UCSD-AML1 (cell line): ENCODE data around the gene VGF.
"Not testable (repeated sequence)": the region's sequence is repeated elsewhere in the genome, so short reads cannot be mapped to it uniquely, and the experiment has no call there.

Experiments
- DNase-seq: peaks from one replicate; lab custom pipeline; 2025; ENCODE audit not compliant: unreplicated experiment; lab: John Stamatoyannopoulos, UW

The VGF gene

DNA sequence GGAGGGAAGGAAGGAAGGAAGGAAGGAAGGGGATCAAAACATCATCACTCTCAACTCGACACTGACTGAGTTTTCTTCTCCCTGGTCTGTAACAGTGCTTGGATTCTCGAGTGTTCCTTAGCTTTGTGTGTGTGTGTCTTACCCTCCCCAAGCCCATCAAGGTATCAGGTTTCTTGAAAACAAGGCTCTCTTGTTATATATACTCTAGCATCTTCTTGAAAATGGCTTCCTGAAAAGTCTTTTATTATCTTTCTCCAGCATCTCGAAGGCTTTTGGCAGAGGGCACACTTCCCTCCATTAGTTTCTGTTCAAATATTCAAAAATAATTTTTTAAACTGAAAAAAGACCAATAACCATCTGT, 25.1 kb downstream of the VGF start:
- no peak for DNase-seq

DNA sequence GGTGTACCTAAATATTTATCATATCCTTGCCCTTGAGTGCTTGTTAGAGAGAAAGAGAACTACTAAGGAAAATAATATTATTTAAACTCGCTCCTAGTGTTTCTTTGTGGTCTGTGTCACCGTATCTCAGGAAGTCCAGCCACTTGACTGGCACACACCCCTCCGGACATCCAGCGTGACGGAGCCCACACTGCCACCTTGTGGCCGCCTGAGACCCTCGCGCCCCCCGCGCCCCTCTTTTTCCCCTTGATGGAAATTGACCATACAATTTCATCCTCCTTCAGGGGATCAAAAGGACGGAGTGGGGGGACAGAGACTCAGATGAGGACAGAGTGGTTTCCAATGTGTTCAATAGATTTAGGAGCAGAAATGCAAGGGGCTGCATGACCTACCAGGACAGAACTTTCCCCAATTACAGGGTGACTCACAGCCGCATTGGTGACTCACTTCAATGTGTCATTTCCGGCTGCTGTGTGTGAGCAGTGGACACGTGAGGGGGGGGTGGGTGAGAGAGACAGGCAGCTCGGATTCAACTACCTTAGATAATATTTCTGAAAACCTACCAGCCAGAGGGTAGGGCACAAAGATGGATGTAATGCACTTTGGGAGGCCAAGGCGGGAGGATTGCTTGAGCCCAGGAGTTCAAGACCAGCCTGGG, 27.0 kb downstream of the VGF start:
- DNase-seq: peak; percentile 67

DNA sequence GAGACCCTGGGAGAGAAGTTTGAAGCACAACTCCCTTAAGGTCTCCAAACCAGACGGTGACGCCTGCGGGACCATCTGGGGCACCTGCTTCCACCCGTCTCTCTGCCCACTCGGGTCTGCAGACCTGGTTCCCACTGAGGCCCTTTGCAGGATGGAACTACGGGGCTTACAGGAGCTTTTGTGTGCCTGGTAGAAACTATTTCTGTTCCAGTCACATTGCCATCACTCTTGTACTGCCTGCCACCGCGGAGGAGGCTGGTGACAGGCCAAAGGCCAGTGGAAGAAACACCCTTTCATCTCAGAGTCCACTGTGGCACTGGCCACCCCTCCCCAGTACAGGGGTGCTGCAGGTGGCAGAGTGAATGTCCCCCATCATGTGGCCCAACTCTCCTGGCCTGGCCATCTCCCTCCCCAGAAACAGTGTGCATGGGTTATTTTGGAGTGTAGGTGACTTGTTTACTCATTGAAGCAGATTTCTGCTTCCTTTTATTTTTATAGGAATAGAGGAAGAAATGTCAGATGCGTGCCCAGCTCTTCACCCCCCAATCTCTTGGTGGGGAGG, 27.6 kb downstream of the VGF start:
- DNase-seq: no peak

DNA sequence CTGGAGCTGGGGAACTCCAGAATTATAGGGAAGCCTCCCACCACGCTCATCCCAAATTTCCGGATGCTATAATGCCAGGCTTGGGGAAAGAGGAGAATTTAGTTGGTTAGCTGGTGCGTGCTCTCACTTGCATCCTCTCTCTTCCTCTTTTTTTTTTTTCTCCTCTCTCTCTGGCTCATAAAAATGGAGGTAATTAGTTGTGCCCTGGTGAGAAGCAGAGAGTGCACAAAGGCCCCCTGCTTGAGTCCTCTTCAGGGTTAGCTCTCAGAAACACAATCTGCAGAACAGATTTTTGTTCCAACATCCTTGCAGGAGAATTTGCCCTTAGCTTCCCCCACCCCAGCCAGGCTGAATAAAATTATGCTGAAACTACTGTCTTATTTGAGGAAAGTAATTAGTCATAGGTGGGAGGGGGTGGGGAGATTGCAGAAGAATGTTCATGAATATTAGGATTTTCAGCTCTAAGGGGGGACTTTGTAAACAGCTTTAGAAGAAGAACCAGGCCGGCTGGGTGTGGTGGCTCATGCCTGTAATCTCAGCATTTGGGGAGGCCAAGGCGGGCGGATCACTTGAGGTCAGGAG, 30.9 kb downstream of the VGF start:
- no peak for DNase-seq

DNA sequence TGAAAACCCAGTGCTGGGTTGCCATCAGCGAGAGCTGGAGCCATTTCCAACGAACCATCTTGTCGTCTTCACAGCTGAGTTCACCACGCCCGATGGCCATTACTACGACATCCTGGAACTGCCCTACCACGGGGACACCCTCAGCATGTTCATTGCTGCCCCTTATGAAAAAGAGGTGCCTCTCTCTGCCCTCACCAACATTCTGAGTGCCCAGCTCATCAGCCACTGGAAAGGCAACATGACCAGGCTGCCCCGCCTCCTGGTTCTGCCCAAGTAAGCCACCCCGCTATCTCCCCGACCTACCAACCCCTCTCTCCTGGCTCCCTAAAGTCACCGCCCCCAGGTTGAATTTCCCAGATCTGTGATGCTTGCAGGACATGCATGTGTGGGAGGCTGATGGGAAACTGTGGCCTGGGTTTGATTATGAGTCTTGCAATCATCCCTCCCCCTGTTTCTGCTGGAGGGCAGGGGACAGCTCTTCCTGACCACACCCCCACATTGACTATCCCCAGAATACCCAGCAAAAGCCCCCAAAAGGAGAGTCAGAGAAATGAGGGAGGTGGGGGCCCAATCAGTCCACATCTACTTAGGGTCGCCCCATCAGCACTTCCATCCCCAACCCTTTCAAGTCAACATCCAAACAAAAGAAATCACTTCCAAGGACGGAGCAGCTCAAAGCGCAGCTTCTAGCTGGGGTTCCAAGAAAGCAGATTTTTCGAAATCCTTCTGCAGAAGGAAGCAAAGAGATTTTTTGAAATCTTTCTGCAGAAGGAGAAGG, 31.6 kb downstream of the VGF start:
- no peak for DNase-seq

DNA sequence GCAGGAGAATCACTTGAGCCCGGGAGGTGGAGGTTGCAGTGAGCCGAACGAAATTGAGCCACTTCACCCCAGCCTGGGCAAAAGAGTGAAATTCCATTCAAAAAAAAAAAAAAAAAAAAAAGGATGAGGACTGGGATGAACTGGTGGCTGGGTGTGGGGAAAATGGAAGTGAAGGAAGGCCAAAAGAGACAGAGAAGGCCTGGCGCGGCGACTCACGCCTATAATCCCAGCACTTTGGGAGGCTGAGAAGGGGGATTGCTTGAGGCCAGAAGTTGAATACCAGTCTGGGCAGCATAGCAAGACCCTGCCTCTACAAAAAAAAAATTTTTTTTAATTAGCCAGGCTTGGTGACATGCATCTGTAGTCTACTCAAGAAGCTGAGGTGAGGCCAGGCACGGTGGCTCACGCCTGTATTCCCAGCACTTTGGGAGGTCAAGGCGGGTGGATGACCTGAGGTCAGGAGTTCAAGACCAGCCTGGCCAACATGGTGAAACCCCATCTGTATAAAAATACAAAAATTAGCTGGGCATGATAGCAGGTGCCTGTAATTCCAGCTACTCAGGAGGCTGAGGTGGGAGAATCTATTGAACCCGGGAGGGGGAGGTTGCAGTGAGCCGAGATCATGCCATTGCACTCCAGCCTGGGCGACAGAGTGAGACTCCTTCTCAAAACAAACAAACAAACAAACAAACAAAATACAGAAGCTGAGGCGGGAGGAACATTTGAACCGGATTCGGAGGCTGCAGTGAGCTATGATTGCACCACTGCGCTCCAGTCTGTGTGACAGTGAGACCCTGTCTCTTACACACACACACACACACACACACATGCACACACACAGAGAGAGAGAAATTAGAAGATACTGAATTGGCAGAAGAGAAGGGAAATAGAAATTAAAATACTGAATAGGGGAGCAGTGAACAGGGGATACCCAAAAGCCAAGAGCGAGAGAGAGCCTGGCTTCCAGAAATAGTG, 32.5 kb downstream of the VGF start:
- not testable (repeated sequence) for DNase-seq

DNA sequence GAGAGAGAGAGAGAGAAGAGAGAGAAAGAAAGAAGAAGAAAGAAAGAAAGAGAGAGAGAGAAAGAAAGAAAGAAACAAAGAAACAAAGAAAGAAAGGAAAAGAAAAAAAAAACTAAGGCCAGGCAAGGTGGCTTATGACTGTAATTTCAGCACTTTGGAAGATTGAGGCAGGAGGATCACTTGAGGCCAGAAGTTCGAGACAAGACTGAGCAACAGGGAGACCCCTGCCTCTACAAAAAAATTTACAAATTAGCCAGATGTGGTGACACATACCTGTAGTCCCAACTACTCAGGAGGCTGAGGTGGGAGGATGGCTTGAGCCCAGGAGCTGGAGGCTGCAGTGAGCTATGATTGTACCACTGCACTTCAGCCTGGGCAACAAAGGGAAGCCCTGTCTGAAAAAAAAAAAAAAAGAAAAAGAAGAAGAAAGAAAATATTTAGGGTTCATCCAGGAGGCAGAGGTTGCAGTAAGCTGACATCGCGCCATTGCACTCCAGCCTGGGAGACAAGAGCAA, 35.7 kb downstream of the VGF start:
- no peak for DNase-seq

DNA sequence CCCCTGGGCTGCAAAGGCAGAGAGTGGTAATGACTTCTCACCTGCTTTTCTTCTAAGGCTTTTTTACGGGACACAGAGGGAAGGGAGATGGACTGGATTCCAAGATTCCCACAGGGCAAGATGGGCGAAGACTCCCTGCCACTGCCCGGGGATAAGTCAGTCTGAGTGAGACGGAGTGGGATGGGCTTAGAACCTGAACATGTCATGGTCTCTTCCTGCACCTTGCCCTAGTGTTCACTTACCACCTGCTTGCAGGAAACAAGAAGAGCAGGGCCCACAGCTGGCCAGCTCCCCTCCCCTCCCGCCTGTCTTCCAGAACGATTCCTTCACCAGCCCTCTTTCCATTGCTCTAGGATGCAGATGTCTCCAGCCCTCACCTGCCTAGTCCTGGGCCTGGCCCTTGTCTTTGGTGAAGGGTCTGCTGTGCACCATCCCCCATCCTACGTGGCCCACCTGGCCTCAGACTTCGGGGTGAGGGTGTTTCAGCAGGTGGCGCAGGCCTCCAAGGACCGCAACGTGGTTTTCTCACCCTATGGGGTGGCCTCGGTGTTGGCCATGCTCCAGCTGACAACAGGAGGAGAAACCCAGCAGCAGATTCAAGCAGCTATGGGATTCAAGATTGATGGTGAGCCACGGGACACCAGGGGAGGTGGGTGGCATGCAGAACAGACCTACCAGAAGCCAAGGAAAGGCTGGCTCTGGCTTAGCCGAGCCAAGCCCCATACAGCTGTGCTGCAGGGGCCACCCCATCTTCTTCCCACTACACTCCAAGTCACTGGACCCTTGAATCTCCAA, 37.1 kb downstream of the VGF start:
- DNase-seq: no peak

DNA sequence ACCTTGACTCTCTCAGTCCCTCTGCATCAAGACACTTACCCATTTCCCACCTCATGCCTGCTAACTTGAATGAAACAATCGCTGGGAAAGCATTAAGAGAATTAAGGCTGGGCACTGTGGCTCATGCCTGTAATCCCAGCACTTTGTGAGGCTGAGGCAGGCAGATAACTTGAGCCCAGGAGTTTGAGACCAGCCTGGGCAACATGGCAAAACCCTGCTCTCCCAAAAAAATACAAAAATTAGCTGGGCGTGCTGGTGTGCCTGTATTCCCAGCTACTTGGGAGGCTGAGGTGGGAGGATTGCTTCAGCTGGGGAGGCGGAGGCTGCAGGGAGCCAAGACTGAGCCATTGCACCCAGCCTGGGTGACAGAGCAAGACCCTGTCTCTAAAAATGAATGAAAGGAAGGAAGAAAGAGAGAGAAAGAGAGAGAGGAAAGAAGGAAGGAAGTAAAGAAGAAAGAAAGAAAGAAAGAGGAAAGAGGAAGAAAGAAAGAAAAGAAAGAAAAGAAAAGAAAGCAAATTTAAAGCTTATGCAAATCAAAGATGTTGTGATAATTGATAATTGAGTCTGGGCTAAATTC, 37.8 kb downstream of the VGF start:
- DNase-seq: no peak

DNA sequence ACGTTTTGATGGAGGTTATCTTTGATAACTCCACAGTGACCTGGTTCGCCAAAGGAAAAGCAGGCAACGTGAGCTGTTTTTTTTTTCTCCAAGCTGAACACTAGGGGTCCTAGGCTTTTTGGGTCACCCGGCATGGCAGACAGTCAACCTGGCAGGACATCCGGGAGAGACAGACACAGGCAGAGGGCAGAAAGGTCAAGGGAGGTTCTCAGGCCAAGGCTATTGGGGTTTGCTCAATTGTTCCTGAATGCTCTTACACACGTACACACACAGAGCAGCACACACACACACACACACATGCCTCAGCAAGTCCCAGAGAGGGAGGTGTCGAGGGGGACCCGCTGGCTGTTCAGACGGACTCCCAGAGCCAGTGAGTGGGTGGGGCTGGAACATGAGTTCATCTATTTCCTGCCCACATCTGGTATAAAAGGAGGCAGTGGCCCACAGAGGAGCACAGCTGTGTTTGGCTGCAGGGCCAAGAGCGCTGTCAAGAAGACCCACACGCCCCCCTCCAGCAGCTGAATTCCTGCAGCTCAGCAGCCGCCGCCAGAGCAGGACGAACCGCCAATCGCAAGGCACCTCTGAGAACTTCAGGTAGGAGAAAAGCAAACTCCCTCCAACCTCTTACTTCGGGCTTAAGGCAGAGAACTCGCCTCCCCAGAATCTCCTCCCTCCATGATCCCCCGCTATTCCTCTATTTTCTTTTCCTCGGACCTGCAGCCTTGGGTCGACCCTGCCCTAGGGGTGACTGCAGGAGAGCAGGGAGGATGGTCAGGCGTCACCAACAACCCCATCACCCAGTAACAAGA, 38.5 kb downstream of the VGF start, which contains the start of gene SERPINE1:
Gene SERPINE1, plus strand, starts transcription at position 454 of the 809 bp plus-strand sequence. CDS start 1,290 bp downstream, outside the sequence.
- DNase-seq: peak; percentile 52

DNA sequence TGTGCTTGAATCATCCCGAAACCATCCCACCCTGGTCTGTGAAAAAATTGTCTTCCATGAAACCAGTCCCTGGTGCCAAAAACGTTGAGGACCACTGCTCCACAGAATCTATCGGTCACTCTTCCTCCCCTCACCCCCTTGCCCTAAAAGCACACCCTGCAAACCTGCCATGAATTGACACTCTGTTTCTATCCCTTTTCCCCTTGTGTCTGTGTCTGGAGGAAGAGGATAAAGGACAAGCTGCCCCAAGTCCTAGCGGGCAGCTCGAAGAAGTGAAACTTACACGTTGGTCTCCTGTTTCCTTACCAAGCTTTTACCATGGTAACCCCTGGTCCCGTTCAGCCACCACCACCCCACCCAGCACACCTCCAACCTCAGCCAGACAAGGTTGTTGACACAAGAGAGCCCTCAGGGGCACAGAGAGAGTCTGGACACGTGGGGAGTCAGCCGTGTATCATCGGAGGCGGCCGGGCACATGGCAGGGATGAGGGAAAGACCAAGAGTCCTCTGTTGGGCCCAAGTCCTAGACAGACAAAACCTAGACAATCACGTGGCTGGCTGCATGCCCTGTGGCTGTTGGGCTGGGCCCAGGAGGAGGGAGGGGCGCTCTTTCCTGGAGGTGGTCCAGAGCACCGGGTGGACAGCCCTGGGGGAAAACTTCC, 39.2 kb downstream of the VGF start:
- no peak for DNase-seq

DNA sequence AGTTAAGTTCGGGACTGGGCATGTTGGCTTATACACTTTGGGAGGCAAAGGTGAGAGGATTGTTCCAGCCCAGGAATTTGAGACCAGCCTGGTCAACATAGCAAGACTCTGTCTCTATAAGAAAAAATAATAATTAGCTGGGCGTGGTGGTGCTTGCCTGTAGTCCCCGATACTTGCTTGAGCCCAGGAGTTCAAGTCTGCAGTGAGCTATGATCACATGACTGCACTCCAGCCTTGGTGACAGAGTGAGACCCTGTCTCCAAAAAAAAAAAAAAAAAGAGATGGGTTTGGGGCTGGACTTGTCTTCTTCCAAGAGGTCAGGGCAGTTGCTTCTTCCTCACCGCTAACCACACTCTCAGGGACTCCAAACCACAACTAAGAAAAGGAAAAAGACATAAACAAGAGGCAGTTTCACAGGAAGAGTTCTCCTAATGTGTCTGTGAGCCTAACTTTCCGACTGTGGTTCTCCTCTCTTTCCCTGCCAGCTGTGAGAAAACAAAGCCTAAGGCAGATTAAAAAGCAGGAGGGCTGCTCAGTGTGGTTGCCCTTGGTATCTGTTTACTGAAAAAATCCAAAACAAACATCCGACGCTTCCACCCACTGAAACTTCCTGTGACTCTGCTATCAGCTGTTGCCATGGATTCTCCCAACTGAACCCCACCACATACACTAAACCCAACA, 40.9 kb downstream of the VGF start:
- DNase-seq: peak; percentile 13

DNA sequence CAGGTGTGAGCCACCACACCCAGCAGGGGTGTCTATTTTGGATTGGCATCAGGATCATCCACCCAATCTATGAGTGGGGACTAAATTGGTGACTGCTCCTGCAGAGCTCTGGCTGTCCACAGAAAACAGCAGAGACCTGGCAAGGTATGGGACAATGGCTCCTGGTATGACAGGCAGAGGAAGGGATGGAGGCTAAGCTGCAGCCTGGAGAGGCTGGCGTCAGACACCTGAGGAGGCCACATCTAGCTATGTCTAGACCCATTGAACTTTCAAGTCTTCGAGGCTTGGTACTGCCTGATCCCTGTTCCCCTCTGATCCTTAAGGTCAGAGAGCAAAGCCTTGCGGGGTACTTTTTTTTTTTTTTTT, 41.7 kb downstream of the VGF start:
- DNase-seq: no peak

DNA sequence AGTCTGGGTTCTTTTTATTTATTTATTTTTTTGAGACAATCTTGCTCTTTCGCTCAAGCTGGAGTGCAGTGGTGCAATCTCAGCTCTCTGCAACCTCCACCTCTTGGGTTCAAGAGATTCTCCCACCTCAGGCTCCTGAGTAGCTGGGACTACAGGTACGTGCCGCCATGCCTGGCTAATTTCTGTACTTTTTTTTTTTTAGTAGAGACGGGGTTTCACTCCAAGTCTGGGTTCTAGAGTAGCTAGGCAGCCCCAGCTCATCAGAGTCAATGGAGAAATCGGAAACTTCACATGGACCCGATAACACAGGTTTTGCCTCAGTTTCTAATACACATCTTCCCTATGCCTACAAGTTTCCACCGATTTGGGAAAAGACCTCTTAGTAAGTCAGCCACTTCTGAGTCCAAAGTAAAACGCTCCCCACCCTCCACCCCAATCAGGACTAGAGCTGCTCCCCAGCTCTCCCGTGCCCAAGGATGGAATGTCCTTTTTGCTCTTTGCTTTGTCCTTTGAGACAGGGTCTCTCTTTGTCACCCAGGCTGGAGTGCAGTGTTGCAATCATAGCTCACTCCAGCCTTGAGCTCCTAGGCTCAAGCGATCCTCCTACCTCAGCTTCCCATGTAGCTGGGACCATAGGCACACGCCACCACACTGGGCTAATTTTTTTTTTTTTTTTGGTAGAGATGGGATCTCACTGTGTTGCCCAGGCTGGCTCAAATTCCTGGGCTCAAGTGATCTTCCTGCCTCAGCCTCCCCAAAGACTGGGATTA, 42.3 kb downstream of the VGF start:
- DNase-seq: no peak

DNA sequence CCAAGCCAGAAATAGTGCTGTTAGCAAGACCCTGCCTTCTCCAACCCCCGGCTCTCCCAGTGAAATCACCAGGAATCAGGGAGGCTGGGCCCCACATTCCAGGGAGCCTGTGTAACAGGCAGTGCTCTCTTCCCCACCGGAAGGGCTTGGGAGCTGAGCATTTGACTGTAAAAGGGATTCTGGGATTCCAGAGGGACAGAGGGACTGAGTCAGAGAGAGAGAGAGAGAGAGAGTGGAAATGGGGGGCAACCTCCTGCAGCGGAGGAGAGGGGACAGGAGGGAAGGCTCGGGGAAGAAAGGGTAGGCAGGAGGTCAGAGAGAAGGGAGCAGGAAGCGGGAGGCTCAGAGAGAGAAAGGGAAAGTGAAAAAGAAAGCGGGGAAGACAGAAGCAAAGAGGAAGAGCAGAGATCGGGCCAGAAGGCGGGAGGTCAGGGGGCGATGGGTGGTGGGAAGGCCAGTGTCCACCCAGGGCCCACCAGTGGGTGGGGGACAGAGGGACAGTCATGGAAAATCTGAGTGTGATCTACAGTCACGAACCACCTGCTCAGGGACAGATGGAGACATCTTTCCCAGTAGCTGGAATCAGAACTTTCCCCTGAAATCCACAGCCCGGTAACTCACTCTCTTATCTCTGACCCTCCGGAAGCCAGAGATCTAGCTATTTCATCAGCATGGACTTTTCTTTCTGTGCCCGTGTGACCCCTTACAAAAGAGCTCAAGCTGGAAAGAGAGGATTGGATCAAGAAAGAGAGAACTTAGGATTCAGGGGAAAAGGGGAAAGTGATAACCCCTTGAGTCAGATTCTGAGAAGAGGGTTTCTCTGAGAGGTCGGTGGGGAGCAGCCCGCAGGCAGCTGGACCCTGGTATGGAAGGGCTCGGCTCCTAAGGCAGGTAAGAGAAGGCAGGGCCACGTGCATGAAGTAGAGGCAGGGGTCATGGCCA, 43.1 kb downstream of the VGF start:
- no peak for DNase-seq

DNA sequence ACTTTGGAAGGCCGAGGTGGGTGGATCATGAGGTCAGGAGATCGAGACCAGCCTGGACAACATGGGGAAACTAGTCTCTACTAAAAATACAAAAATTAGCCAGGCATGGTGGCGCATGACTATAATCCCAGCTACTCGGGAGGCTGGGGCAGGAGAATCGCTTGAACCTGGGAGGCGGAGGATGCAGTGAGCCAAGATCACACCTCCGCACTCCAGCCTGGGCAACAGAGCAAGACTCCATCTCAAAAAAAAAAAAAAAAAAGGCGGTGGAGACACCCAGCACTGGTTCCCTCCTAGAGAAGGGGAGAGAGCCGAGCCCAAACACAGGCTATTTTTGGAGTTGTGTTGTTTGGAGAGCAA, 43.8 kb downstream of the VGF start:
- not testable (repeated sequence) for DNase-seq
